Erythroblast (primary cell): ENCODE results near the gene KRTAP10-3.

ENCODE experiments used
- GATA1 ChIP-seq: IDR thresholded peaks from 2 replicates; pipeline ENCODE4 v1.6.1; 2011; ENCODE audit warnings: low read depth, mild to moderate bottlenecking, control low read depth, low read length, moderate library complexity
- POLR2A ChIP-seq: IDR thresholded peaks from 2 replicates; pipeline ENCODE4 v1.6.1; 2011; ENCODE audit warnings: mild to moderate bottlenecking, low read length

GRCh38 chr21:44521928-44522752 lies 36.5 kb downstream of the KRTAP10-3 start:
- TF ChIP-seq POLR2A (no peak), GATA1 (no peak)
